Upper lobe of left lung (tissue), 4 donors: Measurements from ENCODE around the gene DOCK1.

Experiments
- EP300 ChIP-seq, 4 donors: sonication (generic); formaldehyde crosslinking; IDR thresholded peaks; one replicate each; pipeline ENCODE4 v1.5.1; 2017; ENCODE audit warnings: antibody characterized with exemption in 4 of 4, control low read depth in 2 of 4
- POLR2A ChIP-seq, 4 donors: fragments of 450-650 bp; IDR thresholded peaks; one replicate each; pipeline ENCODE4 v1.5.1; 2016 to 2017; ENCODE audit warnings: antibody characterized with exemption in 4 of 4, mild to moderate bottlenecking in 2 of 4
- TF ChIP-seq, protein P1 (sequence below), 6 experiments: fragments of 450-650 bp in 4 of 6; fragments of 200-600 bp in 2 of 6; sonication (generic) in 2 of 6; IDR thresholded peaks; one replicate each; pipeline ENCODE4 v1.5.1; 2016 to 2019; ENCODE audit warnings: antibody characterized with exemption in 6 of 6

DNA sequence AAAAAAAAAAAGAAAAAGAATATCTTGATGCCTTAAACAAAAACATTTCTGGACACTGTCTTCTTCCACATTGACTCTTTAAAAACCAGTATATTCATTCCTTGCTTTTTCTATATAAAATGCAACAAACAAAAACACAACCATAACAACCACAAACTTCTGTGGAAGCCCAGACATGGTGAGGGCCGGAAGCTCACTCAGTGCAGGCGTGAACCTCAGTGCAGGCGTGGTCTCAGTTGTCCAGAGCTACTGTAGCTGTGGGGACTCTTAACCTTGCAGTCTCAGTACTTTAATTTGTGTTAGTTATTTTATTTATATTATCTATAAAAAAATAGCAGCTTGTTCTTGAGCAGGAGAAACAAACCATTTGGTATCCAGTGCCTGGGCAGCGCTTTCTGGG is 131.8 kb downstream of the DOCK1 start:
- TF ChIP-seq, protein P1, sequence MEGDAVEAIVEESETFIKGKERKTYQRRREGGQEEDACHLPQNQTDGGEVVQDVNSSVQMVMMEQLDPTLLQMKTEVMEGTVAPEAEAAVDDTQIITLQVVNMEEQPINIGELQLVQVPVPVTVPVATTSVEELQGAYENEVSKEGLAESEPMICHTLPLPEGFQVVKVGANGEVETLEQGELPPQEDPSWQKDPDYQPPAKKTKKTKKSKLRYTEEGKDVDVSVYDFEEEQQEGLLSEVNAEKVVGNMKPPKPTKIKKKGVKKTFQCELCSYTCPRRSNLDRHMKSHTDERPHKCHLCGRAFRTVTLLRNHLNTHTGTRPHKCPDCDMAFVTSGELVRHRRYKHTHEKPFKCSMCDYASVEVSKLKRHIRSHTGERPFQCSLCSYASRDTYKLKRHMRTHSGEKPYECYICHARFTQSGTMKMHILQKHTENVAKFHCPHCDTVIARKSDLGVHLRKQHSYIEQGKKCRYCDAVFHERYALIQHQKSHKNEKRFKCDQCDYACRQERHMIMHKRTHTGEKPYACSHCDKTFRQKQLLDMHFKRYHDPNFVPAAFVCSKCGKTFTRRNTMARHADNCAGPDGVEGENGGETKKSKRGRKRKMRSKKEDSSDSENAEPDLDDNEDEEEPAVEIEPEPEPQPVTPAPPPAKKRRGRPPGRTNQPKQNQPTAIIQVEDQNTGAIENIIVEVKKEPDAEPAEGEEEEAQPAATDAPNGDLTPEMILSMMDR (IDR thresholded peaks at IDR 0.05) = no peak
- TF ChIP-seq EP300 (IDR thresholded peaks at IDR 0.05) = no peak
- no peak for TF ChIP-seq POLR2A (IDR thresholded peaks at IDR 0.05)
